NB4 (cell line): Measurements from ENCODE around the gene PPP1R13L.

Experiments
- DNase-seq: peaks from one replicate; pipeline ENCODE4 v3.0.0; 2010; ENCODE audit warnings: low read depth
- H3K4me3 ChIP-seq: one replicate; pipeline ENCODE4 v1.5.1; 2011; ENCODE audit warnings: mild to moderate bottlenecking, low read depth, low read length, moderate library complexity
- CTCF ChIP-seq: IDR thresholded peaks from one replicate; pipeline ENCODE4 v1.5.1; 2012; ENCODE audit warnings: low read depth, low read length
- MAX ChIP-seq: IDR thresholded peaks from 2 replicates; pipeline ENCODE4 v1.6.1; 2011; ENCODE audit warnings: low read depth, low read length
- MYC ChIP-seq: IDR thresholded peaks from 2 replicates; pipeline ENCODE4 v1.6.1; 2011; ENCODE audit warnings: low read depth, low read length
- POLR2A ChIP-seq: IDR thresholded peaks from 2 replicates; pipeline ENCODE4 v1.6.1; 2011; ENCODE audit warnings: mild to moderate bottlenecking; ENCODE audit not compliant: insufficient read length; ENCODE audit errors: extremely low read depth

The PPP1R13L gene

GRCh38 chr19:45346449-45346848, 58.4 kb downstream of the PPP1R13L start:
- no peak overlapping the region for H3K4me3 ChIP-seq
- no peak for DNase-seq
- TF ChIP-seq MAX (no peak), MYC (no peak)

GRCh38 chr19:45345506-45345860, 59.4 kb downstream of the PPP1R13L start:
- no peak for DNase-seq
- no peak overlapping the region for H3K4me3 ChIP-seq
- TF ChIP-seq MYC (no peak), CTCF (no peak), POLR2A (no peak), MAX (no peak)

GRCh38 chr19:45344621-45345505, 60.0 kb downstream of the PPP1R13L start:
- no peak for TF ChIP-seq MAX
- TF ChIP-seq POLR2A = no peak
- no peak for TF ChIP-seq MYC
- TF ChIP-seq CTCF = no peak
- H3K4me3 ChIP-seq = no peak overlapping the region
- no peak for DNase-seq

GRCh38 chr19:45342911-45343310, 62.0 kb downstream of the PPP1R13L start:
- DNase-seq = no peak
- TF ChIP-seq CTCF (no peak), MAX (no peak), POLR2A (no peak), MYC (no peak)
- no peak overlapping the region for H3K4me3 ChIP-seq

GRCh38 chr19:45340899-45341453, 63.9 kb downstream of the PPP1R13L start:
- DNase-seq = no peak
- H3K4me3 ChIP-seq = no peak overlapping the region
- no peak for TF ChIP-seq MAX
- TF ChIP-seq POLR2A = no peak
- no peak for TF ChIP-seq MYC
- TF ChIP-seq CTCF = no peak

GRCh38 chr19:45340232-45340898, 64.5 kb downstream of the PPP1R13L start, which contains the start of gene KLC3:
Gene KLC3 (plus strand): TSS chr19:45340750. CDS start chr19:45345542, 4,792 bp downstream.
- no peak for DNase-seq
- no peak within 1 kb of the TSS for H3K4me3 ChIP-seq
- TF ChIP-seq MAX (no peak), CTCF (no peak), POLR2A (no peak), MYC (no peak)
